Uterus (tissue), 2 donors: ENCODE data around the gene SETDB2.

Experiments
- POLR2A ChIP-seq, 2 donors: fragments of 450-650 bp; IDR thresholded peaks; one replicate each; pipeline ENCODE4 v1.6.1; 2016; ENCODE audit warnings: antibody characterized with exemption in 2 of 2, mild to moderate bottlenecking in 1 of 2, moderate library complexity in 1 of 2
- TF ChIP-seq, protein P1 (sequence below), 4 experiments: fragments of 200-600 bp in 2 of 4; fragments of 450-650 bp in 2 of 4; sonication (generic) in 2 of 4; IDR thresholded peaks; one replicate each; pipeline ENCODE4 v1.5.1; 2016 to 2019; ENCODE audit warnings: antibody characterized with exemption in 4 of 4, mild to moderate bottlenecking in 2 of 4, moderate library complexity in 1 of 4

GRCh38 chr13:49536144-49536873, 92.2 kb downstream of the SETDB2 start:
- TF ChIP-seq, protein P1, sequence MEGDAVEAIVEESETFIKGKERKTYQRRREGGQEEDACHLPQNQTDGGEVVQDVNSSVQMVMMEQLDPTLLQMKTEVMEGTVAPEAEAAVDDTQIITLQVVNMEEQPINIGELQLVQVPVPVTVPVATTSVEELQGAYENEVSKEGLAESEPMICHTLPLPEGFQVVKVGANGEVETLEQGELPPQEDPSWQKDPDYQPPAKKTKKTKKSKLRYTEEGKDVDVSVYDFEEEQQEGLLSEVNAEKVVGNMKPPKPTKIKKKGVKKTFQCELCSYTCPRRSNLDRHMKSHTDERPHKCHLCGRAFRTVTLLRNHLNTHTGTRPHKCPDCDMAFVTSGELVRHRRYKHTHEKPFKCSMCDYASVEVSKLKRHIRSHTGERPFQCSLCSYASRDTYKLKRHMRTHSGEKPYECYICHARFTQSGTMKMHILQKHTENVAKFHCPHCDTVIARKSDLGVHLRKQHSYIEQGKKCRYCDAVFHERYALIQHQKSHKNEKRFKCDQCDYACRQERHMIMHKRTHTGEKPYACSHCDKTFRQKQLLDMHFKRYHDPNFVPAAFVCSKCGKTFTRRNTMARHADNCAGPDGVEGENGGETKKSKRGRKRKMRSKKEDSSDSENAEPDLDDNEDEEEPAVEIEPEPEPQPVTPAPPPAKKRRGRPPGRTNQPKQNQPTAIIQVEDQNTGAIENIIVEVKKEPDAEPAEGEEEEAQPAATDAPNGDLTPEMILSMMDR (IDR thresholded peaks at IDR 0.05), result no peak
- TF ChIP-seq POLR2A (IDR thresholded peaks at IDR 0.05), result no peak
